HG03457 (cell line): ENCODE data around the gene AK3.
"Not testable (repeated sequence)": the region's sequence is repeated elsewhere in the genome, so short reads cannot be mapped to it uniquely, and the experiment has no call there.

Experiments used
- ATAC-seq: cut with Tn5 transposase; IDR thresholded peaks from one replicate; pipeline ENCODE4 v1.9.1; 2021; ENCODE audit warnings: moderate number of reproducible peaks; ENCODE audit not compliant: unreplicated experiment

The AK3 gene

GRCh38 chr9:4669890-4670289 is 71.1 kb downstream of the AK3 start:
- ATAC-seq: no peak

- no peak for ATAC-seq
These were observed 72.4 kb downstream of the AK3 start for GRCh38 chr9:4668604-4669003.

GRCh38 chr9:4667681-4668080 is 73.3 kb downstream of the AK3 start:
- ATAC-seq: no peak

GRCh38 chr9:4666042-4666699 is 74.8 kb downstream of the AK3 start, which contains the start of gene SPATA6L:
TSS of gene SPATA6L (minus strand) at chr9:4666480. CDS start at chr9:4666250, 230 bp downstream.
- ATAC-seq: no peak

- ATAC-seq: no peak
These were observed 75.6 kb downstream of the AK3 start for GRCh38 chr9:4665357-4665756.

- ATAC-seq: no peak
These were observed 77.0 kb downstream of the AK3 start for GRCh38 chr9:4663956-4664355.

GRCh38 chr9:4662989-4663792 is 77.8 kb downstream of the AK3 start:
- no peak for ATAC-seq

GRCh38 chr9:4662108-4662988 is 78.7 kb downstream of the AK3 start, which contains the start of gene PLPP6:
TSS of gene PLPP6 (plus strand) at chr9:4662294. CDS start at chr9:4662376, 82 bp downstream.
- peak; percentile 75 for ATAC-seq

- no peak for ATAC-seq
These were observed 79.4 kb downstream of the AK3 start for GRCh38 chr9:4661611-4662010.

- no peak for ATAC-seq
These were observed 79.8 kb downstream of the AK3 start for GRCh38 chr9:4661165-4661564.

GRCh38 chr9:4660665-4661064 is 80.3 kb downstream of the AK3 start:
- not testable (repeated sequence) for ATAC-seq
